Esophagus squamous epithelium (tissue), 4 donors: ENCODE results near the gene TMEM39B.

ENCODE experiments used
- CTCF ChIP-seq, 6 experiments: fragments of 450-650 bp in 4 of 6; fragments of 200-600 bp in 2 of 6; sonication (generic) in 2 of 6; IDR thresholded peaks; one replicate each; pipeline ENCODE4 v1.5.1; 2016 to 2019; ENCODE audit warnings: antibody characterized with exemption in 6 of 6, mild to moderate bottlenecking in 4 of 6, moderate library complexity in 4 of 6
- POLR2A ChIP-seq, 4 donors: fragments of 450-650 bp; IDR thresholded peaks; one replicate each; pipeline ENCODE4 v1.6.1; 2017; ENCODE audit warnings: antibody characterized with exemption in 4 of 4, mild to moderate bottlenecking in 4 of 4, moderate library complexity in 3 of 4

DNA sequence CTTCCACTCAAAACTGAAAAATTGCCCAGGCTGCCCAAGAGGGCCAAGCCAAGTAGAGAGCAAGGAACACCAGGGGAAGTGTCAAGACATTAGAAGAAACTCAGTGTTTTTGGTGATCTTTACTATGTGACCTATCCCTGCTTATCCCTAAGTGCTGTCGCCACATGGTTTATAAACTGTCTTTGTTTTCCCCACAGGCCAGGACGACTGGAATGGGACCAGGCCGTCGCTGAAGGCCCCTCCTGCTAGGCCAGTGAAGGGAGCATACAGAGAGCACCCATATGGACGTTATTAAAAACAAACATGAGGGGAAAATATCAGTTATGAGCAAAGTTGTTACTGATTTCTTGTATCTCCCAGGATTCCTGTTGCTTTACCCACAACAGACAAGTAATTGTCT is 30.4 kb upstream of the TMEM39B start:
- no peak for TF ChIP-seq POLR2A (IDR thresholded peaks at IDR 0.05)
- TF ChIP-seq CTCF (IDR thresholded peaks at IDR 0.05) = no peak
